Colonic mucosa (tissue), 4 donors: Measurements from ENCODE around the gene KIAA1549. TPM values are rescaled to one million over a fixed set of nuclear protein-coding genes. Genes with fewer than 3 reads are reported as not detected.

ENCODE experiments used
- DNase-seq: peaks from one replicate; pipeline ENCODE4 v3.0.0-alpha.2; 2020
- H3K27ac ChIP-seq: fragments of 200-600 bp; one replicate; pipeline ENCODE4 v1.8.0; 2021
- H3K27me3 ChIP-seq: fragments of 200-600 bp; one replicate; pipeline ENCODE4 v1.8.0; 2021
- H3K36me3 ChIP-seq: fragments of 200-600 bp; one replicate; pipeline ENCODE4 v1.8.0; 2021
- H3K4me1 ChIP-seq: fragments of 200-600 bp; one replicate; pipeline ENCODE4 v1.8.0; 2021; ENCODE audit warnings: mild to moderate bottlenecking
- H3K4me3 ChIP-seq: fragments of 200-600 bp; one replicate; pipeline ENCODE4 v1.8.0; 2021
- H3K9ac ChIP-seq, 2 donors: one replicate each; pipeline ENCODE4 v1.7.0; 2013; ENCODE audit warnings: control low read depth in 2 of 2, low read depth in 2 of 2, low read length in 2 of 2
- H3K9me3 ChIP-seq: fragments of 200-600 bp; one replicate; pipeline ENCODE4 v1.8.0; 2021
- intact Hi-C: fragments of 100-400 bp; cut with DNase I; formaldehyde crosslinking; loops from one replicate; pipeline ENCODE4 v1.14.1; 2022
- total RNA-seq, 2 donors: library from RNA; stranded (reverse); fragmentation: NEBNext Ultra II Directional in 1 of 2; extraction: Animal tissue kit (Norgen Biotek cat#: 25700) in 1 of 2; gene quantifications; one replicate each; pipeline ENCODE4 v1.2.1, GENCODE V29; 2021
- TF ChIP-seq, protein P1 (sequence below): fragments of 200-600 bp; IDR thresholded peaks from one replicate; pipeline ENCODE4 v1.8.0; 2022; ENCODE audit warnings: antibody characterized with exemption, mild to moderate bottlenecking
- donor health status: healthy.
- donor health status: DM: no; HTN: no; CAD: no.
- donor health status: DM: no; HTN: no; CAD: no.

The KIAA1549 gene
- total RNA-seq, 2 donors from 2014 or later: 2.9 to 3.5 TPM

DNA sequence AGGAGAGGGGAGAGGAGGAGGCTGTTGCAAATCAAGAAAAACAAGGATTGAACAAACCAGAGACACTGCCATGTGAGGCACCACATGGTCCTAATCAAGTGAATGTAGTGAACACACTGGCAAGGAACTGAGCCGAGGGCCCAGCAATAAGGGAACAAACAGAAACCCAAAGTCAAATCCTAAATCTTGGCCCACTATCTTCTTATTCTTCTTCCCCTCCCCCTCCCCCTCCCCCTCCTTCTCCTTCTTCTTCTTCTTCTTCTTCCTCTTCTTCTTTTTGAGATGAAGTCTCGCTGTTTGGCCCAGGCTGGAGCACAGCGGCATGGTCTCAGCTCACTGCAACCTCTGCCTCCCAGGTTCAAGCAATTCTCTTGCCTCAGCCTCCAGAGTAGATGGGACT is 24.0 kb downstream of the KIAA1549 start:
- Histone ChIP-seq H3K9ac (no peak overlapping the region), H3K4me1 (no peaks in the 10 kb centered on the region), H3K36me3 (no peaks in the 10 kb centered on the region), H3K27me3 (no peaks in the 10 kb centered on the region), H3K27ac (no peak overlapping the region), H3K9me3 (no peaks in the 10 kb centered on the region), H3K4me3 (no peak overlapping the region)
- no peak for DNase-seq
- TF ChIP-seq, protein P1, sequence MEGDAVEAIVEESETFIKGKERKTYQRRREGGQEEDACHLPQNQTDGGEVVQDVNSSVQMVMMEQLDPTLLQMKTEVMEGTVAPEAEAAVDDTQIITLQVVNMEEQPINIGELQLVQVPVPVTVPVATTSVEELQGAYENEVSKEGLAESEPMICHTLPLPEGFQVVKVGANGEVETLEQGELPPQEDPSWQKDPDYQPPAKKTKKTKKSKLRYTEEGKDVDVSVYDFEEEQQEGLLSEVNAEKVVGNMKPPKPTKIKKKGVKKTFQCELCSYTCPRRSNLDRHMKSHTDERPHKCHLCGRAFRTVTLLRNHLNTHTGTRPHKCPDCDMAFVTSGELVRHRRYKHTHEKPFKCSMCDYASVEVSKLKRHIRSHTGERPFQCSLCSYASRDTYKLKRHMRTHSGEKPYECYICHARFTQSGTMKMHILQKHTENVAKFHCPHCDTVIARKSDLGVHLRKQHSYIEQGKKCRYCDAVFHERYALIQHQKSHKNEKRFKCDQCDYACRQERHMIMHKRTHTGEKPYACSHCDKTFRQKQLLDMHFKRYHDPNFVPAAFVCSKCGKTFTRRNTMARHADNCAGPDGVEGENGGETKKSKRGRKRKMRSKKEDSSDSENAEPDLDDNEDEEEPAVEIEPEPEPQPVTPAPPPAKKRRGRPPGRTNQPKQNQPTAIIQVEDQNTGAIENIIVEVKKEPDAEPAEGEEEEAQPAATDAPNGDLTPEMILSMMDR: no peak
- intact Hi-C loops: no loop called here

DNA sequence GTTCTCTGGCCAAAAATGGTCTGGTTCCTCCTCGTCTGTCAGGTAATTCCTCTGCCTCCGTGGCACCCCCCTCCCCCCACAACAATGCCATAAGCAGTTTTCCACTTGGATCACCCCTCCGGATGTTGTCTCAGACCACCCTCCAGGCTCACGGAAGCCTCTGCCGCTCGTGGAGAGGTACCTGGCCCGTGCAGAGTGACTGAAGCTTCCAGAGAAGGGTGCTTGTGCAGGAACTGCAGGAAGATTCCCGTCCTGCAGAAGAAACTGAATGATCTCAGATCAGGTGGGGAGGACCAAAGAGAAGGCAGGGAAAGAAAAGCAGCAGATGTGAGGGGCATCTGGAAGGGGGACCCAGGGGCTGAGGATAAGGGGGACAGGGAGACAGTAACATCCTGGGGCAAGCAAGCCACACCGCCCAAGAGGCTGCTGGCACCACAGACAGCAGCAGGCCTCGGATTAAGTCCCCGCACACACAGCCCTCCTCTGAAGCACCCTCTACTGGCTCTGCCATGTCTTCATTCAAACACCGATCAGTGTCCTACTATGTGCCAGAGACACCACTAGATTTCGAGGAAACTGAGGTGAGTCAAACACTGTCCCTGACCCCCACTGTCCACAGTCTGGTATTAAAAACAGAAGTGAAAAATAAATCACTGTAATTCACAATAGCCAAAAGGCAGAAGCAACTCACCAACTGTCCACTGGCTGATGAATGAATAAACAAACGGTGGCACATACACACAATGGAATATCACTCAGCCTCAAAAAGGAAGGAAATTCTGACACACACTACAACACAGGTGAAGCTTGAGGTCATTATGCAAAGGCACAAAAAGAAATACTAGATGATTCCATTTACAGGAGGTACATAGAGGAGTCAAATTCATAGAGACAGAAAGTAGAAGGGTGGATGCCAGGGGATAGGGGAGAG is 26.4 kb downstream of the KIAA1549 start:
- TF ChIP-seq, protein P1: no peak
- intact Hi-C loops: no loop called here
- Histone ChIP-seq H3K27ac (no peak overlapping the region), H3K9me3 (no peaks in the 10 kb centered on the region), H3K27me3 (no peaks in the 10 kb centered on the region), H3K4me1 (no peaks in the 10 kb centered on the region), H3K36me3 (no peaks in the 10 kb centered on the region), H3K4me3 (no peak overlapping the region), H3K9ac (no peak overlapping the region)
- no peak for DNase-seq

DNA sequence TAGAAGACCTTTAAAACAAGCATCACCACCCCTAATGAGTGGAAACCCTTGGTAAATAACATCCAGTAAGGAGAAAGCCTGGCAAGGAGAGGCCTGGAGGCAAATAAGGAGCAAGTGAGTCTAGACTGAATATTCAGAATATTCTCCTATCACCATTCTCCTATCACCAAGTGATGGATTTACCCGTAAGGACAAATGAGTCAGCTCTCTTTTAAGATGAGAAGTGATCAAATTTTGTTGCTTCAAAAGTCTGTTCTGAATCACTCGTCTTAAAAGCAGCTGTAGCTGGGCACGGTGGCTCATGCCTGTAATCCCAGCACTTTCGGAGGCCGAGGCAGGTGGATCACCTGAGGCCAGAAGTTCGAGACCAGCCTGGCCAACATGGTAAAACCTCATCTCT is 28.4 kb downstream of the KIAA1549 start:
- no peaks in the 10 kb centered on the region for H3K4me1 ChIP-seq
- no peak overlapping the region for H3K27ac ChIP-seq
- DNase-seq: no peak
- no peaks in the 10 kb centered on the region for H3K36me3 ChIP-seq
- no peaks in the 10 kb centered on the region for H3K27me3 ChIP-seq
- no peak overlapping the region for H3K4me3 ChIP-seq
- intact Hi-C loops: no loop called here
- H3K9me3 ChIP-seq: no peaks in the 10 kb centered on the region
- TF ChIP-seq, protein P1: no peak
- H3K9ac ChIP-seq: no peak overlapping the region

DNA sequence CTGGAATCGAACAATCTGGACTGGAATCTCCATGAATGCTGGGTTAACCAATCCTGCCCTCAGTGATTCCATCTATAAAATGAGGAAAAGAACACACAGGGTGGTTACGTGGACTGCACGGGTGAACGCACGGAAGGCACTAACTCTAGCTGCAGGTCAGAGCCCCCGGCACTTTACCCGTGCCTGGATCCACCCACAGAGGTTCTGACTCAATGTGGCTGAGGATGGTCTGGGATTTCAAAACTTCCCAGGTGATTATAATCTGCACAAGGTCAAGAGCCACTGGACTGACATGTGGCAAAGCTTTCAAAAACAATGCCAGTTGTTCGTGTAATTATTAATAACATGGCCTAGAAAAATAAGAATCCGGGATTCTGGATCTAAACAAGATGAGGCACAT is 29.2 kb downstream of the KIAA1549 start:
- TF ChIP-seq, protein P1: no peak
- intact Hi-C loops: no loop called here

DNA sequence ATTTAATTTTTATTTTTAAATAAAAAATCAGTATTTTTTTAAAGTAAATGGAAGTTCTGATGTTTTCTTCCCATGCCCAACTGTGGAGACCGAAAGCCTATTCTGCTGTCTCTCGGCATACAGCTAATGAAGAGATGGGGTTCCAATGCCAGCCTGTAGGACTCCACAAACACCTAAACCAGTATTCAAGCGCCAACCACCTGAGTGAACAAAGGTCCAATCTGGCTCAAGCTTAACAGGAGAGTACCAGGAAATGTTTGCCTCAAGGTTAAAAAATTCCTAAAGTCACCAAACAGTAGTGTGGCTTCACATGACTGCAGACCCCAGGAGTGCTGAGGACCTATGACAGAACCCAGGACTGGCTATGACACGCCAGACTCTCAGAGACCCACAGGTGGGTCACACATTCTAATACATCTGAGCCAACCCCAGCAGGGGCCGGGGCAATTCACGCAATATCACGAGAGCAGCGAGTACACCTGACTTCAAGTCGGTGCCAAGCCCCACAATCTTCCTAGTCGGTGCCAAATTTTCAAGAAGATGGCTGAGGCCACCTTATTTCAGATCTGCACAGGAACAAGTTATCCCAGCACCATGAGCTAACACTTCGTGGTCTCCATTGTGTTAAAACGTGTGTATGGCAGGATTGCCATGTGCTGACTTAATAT is 31.6 kb downstream of the KIAA1549 start:
- DNase-seq: no peak
- Histone ChIP-seq H3K27me3 (no peaks in the 10 kb centered on the region), H3K4me1 (no peaks in the 10 kb centered on the region), H3K9me3 (no peaks in the 10 kb centered on the region), H3K36me3 (no peaks in the 10 kb centered on the region), H3K9ac (no peak overlapping the region), H3K27ac (no peak overlapping the region), H3K4me3 (no peak overlapping the region)
- intact Hi-C loops: no loop called here
- TF ChIP-seq, protein P1: no peak

More for the DNA sequence above, 29.2 kb downstream of the KIAA1549 start:
- no peak overlapping the region for H3K9ac ChIP-seq
- no peak for DNase-seq
- H3K4me3 ChIP-seq: no peak overlapping the region
- no peak overlapping the region for H3K27ac ChIP-seq
- no peaks in the 10 kb centered on the region for H3K36me3 ChIP-seq
- H3K9me3 ChIP-seq: no peaks in the 10 kb centered on the region
- H3K27me3 ChIP-seq: no peaks in the 10 kb centered on the region
- H3K4me1 ChIP-seq: no peaks in the 10 kb centered on the region
